Endothelial cell (in vitro differentiated cells): ENCODE results near the gene NLGN1. TPM values are rescaled to one million over a fixed set of nuclear protein-coding genes. Genes with fewer than 3 reads are reported as not detected.

Experiments used
- DNase-seq: peaks from one replicate; pipeline ENCODE4 v3.0.0; 2021; ENCODE audit warnings: low spot score
- H3K27ac Mint-ChIP-seq: one replicate; pipeline ENCODE4 v1.8.0; 2021; ENCODE audit warnings: mixed read lengths, inconsistent platforms; ENCODE audit not compliant: unreplicated experiment
- H3K27me3 Mint-ChIP-seq: one replicate; pipeline ENCODE4 v1.8.0; 2021; ENCODE audit warnings: mild to moderate bottlenecking, moderate library complexity, mixed read lengths, inconsistent platforms; ENCODE audit not compliant: unreplicated experiment
- H3K36me3 Mint-ChIP-seq: one replicate; pipeline ENCODE4 v1.8.0; 2021; ENCODE audit warnings: mild to moderate bottlenecking, low read depth, mixed read lengths, inconsistent platforms; ENCODE audit not compliant: unreplicated experiment
- H3K4me1 Mint-ChIP-seq: one replicate; pipeline ENCODE4 v1.8.0; 2021; ENCODE audit warnings: mild to moderate bottlenecking, mixed read lengths, inconsistent platforms; ENCODE audit not compliant: unreplicated experiment
- H3K4me3 Mint-ChIP-seq: one replicate; pipeline ENCODE4 v1.8.0; 2021; ENCODE audit warnings: mild to moderate bottlenecking, mixed read lengths, inconsistent platforms; ENCODE audit not compliant: unreplicated experiment
- H3K9me3 Mint-ChIP-seq: one replicate; pipeline ENCODE4 v1.8.0; 2021; ENCODE audit warnings: mixed read lengths, inconsistent platforms; ENCODE audit not compliant: unreplicated experiment
- CTCF ChIP-seq: fragments of 200-600 bp; sonication (generic); IDR thresholded peaks from one replicate; pipeline ENCODE4 v1.5.0; 2021; ENCODE audit warnings: antibody characterized with exemption; ENCODE audit not compliant: unreplicated experiment
- total RNA-seq: library from RNA; stranded (reverse); fragmentation: NEBNext Ultra II Directional; extraction: Animal tissue kit (Norgen Biotek cat#: 25700); gene quantifications from one replicate; pipeline ENCODE4 v1.2.1, GENCODE V29; 2021; ENCODE audit not compliant: unreplicated experiment

The NLGN1 gene
- total RNA-seq, 1 donor from 2014 or later = 27.6 TPM

- TF ChIP-seq CTCF = no peak
- Mint-ChIP-seq H3K27me3 (peaks cover 6% of the 10 kb centered on the region), H3K36me3 (peaks cover 9% of the 10 kb centered on the region), H3K4me1 (peaks cover 50% of the 10 kb centered on the region), H3K27ac (peak overlapping the region; percentile 81), H3K9me3 (no peaks in the 10 kb centered on the region), H3K4me3 (peak overlapping the region; percentile 95)
- DNase-seq = no peak
These were observed 551 bp downstream of the NLGN1 start for GRCh38 chr3:173398111-173398479.

GRCh38 chr3:173399044-173399443, 1.5 kb downstream of the NLGN1 start:
- DNase-seq = no peak
- Mint-ChIP-seq H3K27me3 (peaks cover 6% of the 10 kb centered on the region), H3K4me3 (peak overlapping the region; percentile 37)

GRCh38 chr3:173401369-173401768, 3.8 kb downstream of the NLGN1 start:
- H3K4me1 Mint-ChIP-seq = peaks cover 53% of the 10 kb centered on the region
- H3K27ac Mint-ChIP-seq = peak overlapping the region; percentile 98
- peak overlapping the region; percentile 70 for H3K4me3 Mint-ChIP-seq
- H3K9me3 Mint-ChIP-seq = no peaks in the 10 kb centered on the region
- no peak for TF ChIP-seq CTCF
- peaks cover 5% of the 10 kb centered on the region for H3K36me3 Mint-ChIP-seq
- DNase-seq = no peak
- H3K27me3 Mint-ChIP-seq = peaks cover 6% of the 10 kb centered on the region

More at GRCh38 chr3:173399044-173399443, 1.5 kb downstream of the NLGN1 start:
- Mint-ChIP-seq H3K36me3 (peaks cover 9% of the 10 kb centered on the region), H3K27ac (peak overlapping the region; percentile 37), H3K4me1 (peaks cover 53% of the 10 kb centered on the region), H3K9me3 (no peaks in the 10 kb centered on the region)
- no peak for TF ChIP-seq CTCF

- H3K27me3 Mint-ChIP-seq = peaks cover 3% of the 10 kb centered on the region
- no peaks in the 10 kb centered on the region for H3K9me3 Mint-ChIP-seq
- H3K4me3 Mint-ChIP-seq = no peak overlapping the region
- H3K4me1 Mint-ChIP-seq = peaks cover 50% of the 10 kb centered on the region
- no peak for TF ChIP-seq CTCF
- H3K27ac Mint-ChIP-seq = no peak overlapping the region
- no peak for DNase-seq
- H3K36me3 Mint-ChIP-seq = peaks cover 5% of the 10 kb centered on the region
These were observed 5.1 kb downstream of the NLGN1 start for GRCh38 chr3:173402656-173403055.

- H3K27me3 Mint-ChIP-seq = peaks cover 1% of the 10 kb centered on the region
- DNase-seq = no peak
- no peaks in the 10 kb centered on the region for H3K9me3 Mint-ChIP-seq
- H3K4me3 Mint-ChIP-seq = no peak overlapping the region
- peaks cover under 1% of the 10 kb centered on the region for H3K36me3 Mint-ChIP-seq
- TF ChIP-seq CTCF = no peak
- H3K4me1 Mint-ChIP-seq = peaks cover 43% of the 10 kb centered on the region
- no peak overlapping the region for H3K27ac Mint-ChIP-seq
These were observed 5.8 kb downstream of the NLGN1 start for GRCh38 chr3:173403376-173403775.
